ENCODE data around the gene PDE8B. TPM values are rescaled to one million over a fixed set of nuclear protein-coding genes. Genes with fewer than 3 reads are reported as not detected.
A peak's percentile ranks its signal among the peaks of the same experiment; 100 is the strongest.

PDE8B gene
- total RNA-seq, 4 donors from 2014 or later: 13.0 to 54.4 (median 27.3) TPM

DNA sequence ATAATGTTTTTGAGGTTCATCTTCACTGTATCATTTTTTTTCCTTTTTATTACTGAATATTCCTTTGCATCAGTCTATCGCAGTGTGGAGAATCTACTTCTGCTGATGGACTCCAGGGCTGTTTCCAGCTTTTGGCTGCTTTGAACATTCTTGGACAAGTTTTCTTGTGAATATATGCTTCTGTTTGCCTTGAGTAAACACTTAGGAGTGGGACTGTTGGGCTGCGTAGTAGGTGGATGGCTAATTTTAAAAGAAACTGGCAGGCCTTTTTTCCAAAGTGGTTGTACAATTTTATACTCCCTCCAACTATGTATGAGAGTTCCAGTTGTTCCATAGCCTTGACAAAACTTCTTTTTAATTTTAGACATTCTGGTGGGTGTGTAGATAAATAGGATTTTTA is 179.3 kb downstream of the PDE8B start:
- H3K27me3 ChIP-seq: no peaks in the 10 kb centered on the region
- H3K36me3 ChIP-seq: no peaks in the 10 kb centered on the region
- H3K4me3 ChIP-seq: no peak overlapping the region
- intact Hi-C loops (cut with DNase I; ENCODE audit: low total_unique reads): no loop called here
- peak overlapping the region in 1 of 2 donors; percentile 8 for H3K27ac ChIP-seq
- H3K9me3 ChIP-seq: no peaks in the 10 kb centered on the region
- TF ChIP-seq, protein P1, sequence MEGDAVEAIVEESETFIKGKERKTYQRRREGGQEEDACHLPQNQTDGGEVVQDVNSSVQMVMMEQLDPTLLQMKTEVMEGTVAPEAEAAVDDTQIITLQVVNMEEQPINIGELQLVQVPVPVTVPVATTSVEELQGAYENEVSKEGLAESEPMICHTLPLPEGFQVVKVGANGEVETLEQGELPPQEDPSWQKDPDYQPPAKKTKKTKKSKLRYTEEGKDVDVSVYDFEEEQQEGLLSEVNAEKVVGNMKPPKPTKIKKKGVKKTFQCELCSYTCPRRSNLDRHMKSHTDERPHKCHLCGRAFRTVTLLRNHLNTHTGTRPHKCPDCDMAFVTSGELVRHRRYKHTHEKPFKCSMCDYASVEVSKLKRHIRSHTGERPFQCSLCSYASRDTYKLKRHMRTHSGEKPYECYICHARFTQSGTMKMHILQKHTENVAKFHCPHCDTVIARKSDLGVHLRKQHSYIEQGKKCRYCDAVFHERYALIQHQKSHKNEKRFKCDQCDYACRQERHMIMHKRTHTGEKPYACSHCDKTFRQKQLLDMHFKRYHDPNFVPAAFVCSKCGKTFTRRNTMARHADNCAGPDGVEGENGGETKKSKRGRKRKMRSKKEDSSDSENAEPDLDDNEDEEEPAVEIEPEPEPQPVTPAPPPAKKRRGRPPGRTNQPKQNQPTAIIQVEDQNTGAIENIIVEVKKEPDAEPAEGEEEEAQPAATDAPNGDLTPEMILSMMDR (IDR thresholded peaks at IDR 0.05): no peak
- no peak for DNase-seq
- H3K4me1 ChIP-seq: no peaks in the 10 kb centered on the region

DNA sequence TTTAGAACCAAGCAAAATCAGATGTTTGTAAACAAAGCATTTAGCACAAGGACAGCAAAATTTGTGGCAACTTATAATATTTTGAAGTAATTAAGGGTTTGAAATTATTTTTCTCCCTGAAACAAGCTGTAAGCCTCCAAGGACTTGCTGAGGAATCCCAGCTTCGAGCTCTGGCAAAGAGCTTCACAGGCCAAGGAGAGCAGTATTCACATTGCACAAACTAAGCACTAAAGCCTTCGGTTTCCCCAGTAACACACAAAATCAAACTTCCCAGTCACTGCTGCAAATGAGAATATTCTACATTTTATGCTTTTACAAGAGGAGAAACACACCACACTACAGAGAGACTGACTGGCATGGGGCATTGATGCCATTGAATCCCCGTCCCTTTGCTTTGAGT is 179.7 kb downstream of the PDE8B start:
- Histone ChIP-seq H3K4me3 (no peak overlapping the region), H3K27ac (no peak overlapping the region), H3K9me3 (no peaks in the 10 kb centered on the region), H3K27me3 (no peaks in the 10 kb centered on the region), H3K36me3 (no peaks in the 10 kb centered on the region), H3K4me1 (no peaks in the 10 kb centered on the region)
- DNase-seq: no peak
- intact Hi-C loops (cut with DNase I; ENCODE audit: low total_unique reads): no loop called here
- TF ChIP-seq POLR2A (IDR thresholded peaks at IDR 0.05): no peak
- TF ChIP-seq, protein P1 (IDR thresholded peaks at IDR 0.05): no peak

DNA sequence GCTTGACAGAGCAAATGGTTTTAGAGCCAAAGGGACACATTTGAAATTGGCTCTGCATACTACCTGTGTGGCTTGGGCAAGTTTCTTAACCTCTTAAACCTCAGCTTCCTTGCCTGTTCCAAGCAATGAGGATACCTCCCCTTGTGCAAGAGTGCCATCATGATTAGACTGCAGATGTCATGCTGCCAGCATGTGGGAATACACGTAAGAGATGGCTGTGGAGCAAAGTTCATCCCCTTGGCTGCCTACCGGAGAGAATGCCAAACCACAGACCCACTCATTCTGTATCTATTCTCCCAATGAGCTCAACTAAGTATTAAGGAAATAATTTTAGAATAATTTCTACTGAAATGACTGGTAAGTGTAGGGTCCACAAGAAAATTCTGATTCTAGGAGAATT is 180.3 kb downstream of the PDE8B start:
- TF ChIP-seq POLR2A (IDR thresholded peaks at IDR 0.05): no peak
- TF ChIP-seq, protein P1 (IDR thresholded peaks at IDR 0.05): no peak
- Histone ChIP-seq H3K27ac (no peak overlapping the region), H3K27me3 (no peaks in the 10 kb centered on the region), H3K4me3 (no peak overlapping the region), H3K36me3 (no peaks in the 10 kb centered on the region), H3K4me1 (no peaks in the 10 kb centered on the region), H3K9me3 (no peaks in the 10 kb centered on the region)
- intact Hi-C loops (cut with DNase I; ENCODE audit: low total_unique reads): no loop called here
- no peak for DNase-seq

DNA sequence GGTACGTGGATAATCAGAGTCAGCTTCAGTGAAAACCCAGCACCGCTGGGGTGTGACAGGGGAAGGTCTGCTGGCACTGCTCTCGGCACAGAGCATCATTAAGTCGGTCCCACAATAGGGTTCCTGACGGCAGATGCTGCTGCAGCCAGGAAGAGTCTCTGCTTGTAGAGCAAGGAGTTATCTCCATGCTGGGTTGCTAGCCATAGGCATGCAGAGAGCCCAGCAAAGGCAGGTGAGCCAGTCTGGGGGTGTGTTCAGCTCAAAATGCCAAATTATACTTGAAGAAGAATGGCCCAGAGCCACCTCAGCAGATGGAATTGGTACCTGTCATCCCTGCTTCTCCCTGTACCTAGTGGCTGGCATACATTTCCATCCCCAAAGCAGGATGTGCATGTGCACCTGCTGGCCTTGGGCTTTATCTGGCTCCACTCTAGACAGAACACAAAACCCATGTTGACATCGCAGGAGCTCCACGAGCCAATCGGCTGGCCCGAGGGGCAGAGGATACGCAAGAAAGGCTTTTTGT is 180.8 kb downstream of the PDE8B start:
- intact Hi-C loops (cut with DNase I; ENCODE audit: low total_unique reads): no loop called here

DNA sequence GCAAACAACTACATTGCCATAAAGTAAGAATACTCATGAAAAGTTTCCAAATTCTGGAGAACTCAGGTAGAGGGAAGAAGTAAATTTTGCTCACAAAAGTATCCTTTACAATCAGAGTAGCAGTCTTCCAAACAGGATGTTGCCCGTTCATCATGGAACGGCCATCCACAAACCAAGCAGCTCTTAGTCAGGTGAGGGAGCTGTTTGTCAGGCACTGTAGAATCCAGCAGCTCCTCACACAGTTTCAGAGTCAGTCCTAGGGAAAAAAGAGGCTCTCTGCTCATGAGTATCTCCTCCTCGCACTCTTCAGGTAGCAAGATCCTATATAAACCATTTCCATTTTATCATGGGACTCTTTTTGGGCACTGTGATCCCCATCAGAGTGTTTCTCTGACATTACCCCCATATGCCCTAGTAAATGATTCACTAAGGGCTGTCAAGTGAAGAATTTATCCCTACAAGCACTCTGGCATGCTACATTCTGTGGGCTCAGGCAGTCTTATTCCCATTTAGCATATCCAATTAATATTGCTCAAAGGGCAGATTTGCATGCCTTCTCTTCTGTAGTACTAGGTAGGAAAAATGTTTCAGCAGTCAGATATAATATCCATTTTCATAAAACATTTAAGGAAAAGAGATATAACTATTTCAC is 183.7 kb downstream of the PDE8B start:
- Histone ChIP-seq H3K27ac (no peak overlapping the region), H3K36me3 (no peaks in the 10 kb centered on the region), H3K9me3 (no peaks in the 10 kb centered on the region), H3K4me1 (no peaks in the 10 kb centered on the region), H3K27me3 (no peaks in the 10 kb centered on the region), H3K4me3 (no peak overlapping the region)
- intact Hi-C loops (cut with DNase I; ENCODE audit: low total_unique reads): no loop called here
- TF ChIP-seq POLR2A (IDR thresholded peaks at IDR 0.05): no peak
- TF ChIP-seq, protein P1 (IDR thresholded peaks at IDR 0.05): no peak
- DNase-seq: no peak

More for the DNA sequence above, 180.8 kb downstream of the PDE8B start:
- H3K36me3 ChIP-seq: no peaks in the 10 kb centered on the region
- no peaks in the 10 kb centered on the region for H3K27me3 ChIP-seq
- no peaks in the 10 kb centered on the region for H3K9me3 ChIP-seq
- no peak for DNase-seq
- no peaks in the 10 kb centered on the region for H3K4me1 ChIP-seq
- H3K27ac ChIP-seq: no peak overlapping the region
- TF ChIP-seq, protein P1 (IDR thresholded peaks at IDR 0.05): no peak
- no peak for TF ChIP-seq POLR2A (IDR thresholded peaks at IDR 0.05)
- H3K4me3 ChIP-seq: no peak overlapping the region
